HEK293 (cell line): ENCODE results near the gene ATP6V1F.

ENCODE experiments used
- BCL6B ChIP-seq: fragments of 450-650 bp; formaldehyde crosslinking; IDR thresholded peaks from 2 replicates; pipeline ENCODE4 v1.5.1; 2017; ENCODE audit warnings: missing biosample characterization, missing genetic modification characterization
- OVOL3 ChIP-seq: fragments of 450-650 bp; formaldehyde crosslinking; IDR thresholded peaks from 2 replicates; pipeline ENCODE4 v1.5.1; 2016; ENCODE audit warnings: missing biosample characterization, missing genetic modification characterization
- REPIN1 ChIP-seq: fragments of 450-650 bp; formaldehyde crosslinking; IDR thresholded peaks from 2 replicates; pipeline ENCODE4 v1.5.1; 2017; ENCODE audit warnings: missing biosample characterization, missing genetic modification characterization, low read depth
- SETDB1 ChIP-seq: IDR thresholded peaks from one replicate; pipeline ENCODE4 v1.6.1; 2017; ENCODE audit warnings: mild to moderate bottlenecking, low read length, moderate library complexity, mixed read lengths; ENCODE audit not compliant: insufficient read length
- ZBTB17 ChIP-seq: fragments of 450-650 bp; formaldehyde crosslinking; IDR thresholded peaks from 2 replicates; pipeline ENCODE4 v1.5.1; 2016; ENCODE audit warnings: missing biosample characterization, missing genetic modification characterization
- ZBTB6 ChIP-seq: fragments of 450-650 bp; formaldehyde crosslinking; IDR thresholded peaks from 2 replicates; pipeline ENCODE4 v1.5.1; 2017; ENCODE audit warnings: missing biosample characterization, missing genetic modification characterization
- ZNF138 ChIP-seq: fragments of 450-650 bp; formaldehyde crosslinking; IDR thresholded peaks from 2 replicates; pipeline ENCODE4 v1.5.1; 2016; ENCODE audit warnings: missing biosample characterization, missing genetic modification characterization, borderline replicate concordance
- ZNF214 ChIP-seq: fragments of 450-650 bp; formaldehyde crosslinking; IDR thresholded peaks from 2 replicates; pipeline ENCODE4 v1.5.1; 2017; ENCODE audit warnings: missing biosample characterization, mild to moderate bottlenecking, missing genetic modification characterization, borderline replicate concordance
- ZNF274 ChIP-seq, 2 experiments: fragments of 200-500 bp in 1 of 2; fragments of 450-650 bp in 1 of 2; sonication (Bioruptor generic) in 1 of 2; formaldehyde crosslinking in 1 of 2; IDR thresholded peaks; 2 replicates each; pipeline versions ENCODE4 v1.5.1 to v1.6.1; 2014 to 2016; ENCODE audit warnings: borderline replicate concordance in 1 of 2, inconsistent platforms in 1 of 2, low read length in 1 of 2, missing biosample characterization in 1 of 2, missing genetic modification characterization in 1 of 2
- ZNF335 ChIP-seq: fragments of 450-650 bp; formaldehyde crosslinking; conservative IDR thresholded peaks from 2 replicates; pipeline ENCODE4 v1.5.1; 2016; ENCODE audit warnings: missing biosample characterization, missing genetic modification characterization
- ZNF473 ChIP-seq: fragments of 450-650 bp; formaldehyde crosslinking; IDR thresholded peaks from 2 replicates; pipeline ENCODE4 v1.5.1; 2017; ENCODE audit warnings: missing biosample characterization, missing genetic modification characterization
- ZNF48 ChIP-seq: fragments of 450-650 bp; formaldehyde crosslinking; IDR thresholded peaks from 2 replicates; pipeline ENCODE4 v1.5.1; 2016; ENCODE audit warnings: missing biosample characterization, missing genetic modification characterization
- ZNF514 ChIP-seq: fragments of 450-650 bp; formaldehyde crosslinking; IDR thresholded peaks from 2 replicates; pipeline ENCODE4 v1.5.1; 2016; ENCODE audit warnings: missing biosample characterization, missing genetic modification characterization
- ZNF521 ChIP-seq: fragments of 450-650 bp; formaldehyde crosslinking; IDR thresholded peaks from 2 replicates; pipeline ENCODE4 v1.5.1; 2017; ENCODE audit warnings: missing biosample characterization, mild to moderate bottlenecking, missing genetic modification characterization
- ZNF548 ChIP-seq: fragments of 450-650 bp; formaldehyde crosslinking; IDR thresholded peaks from 2 replicates; pipeline ENCODE4 v1.5.1; 2016; ENCODE audit warnings: missing biosample characterization, missing genetic modification characterization
- TF ChIP-seq, protein P1 (sequence below): fragments of 450-650 bp; formaldehyde crosslinking; conservative IDR thresholded peaks from 2 replicates; pipeline ENCODE4 v1.5.1; 2016; ENCODE audit warnings: low read depth, missing biosample characterization, missing genetic modification characterization
- TF ChIP-seq, protein P2 (sequence below): fragments of 450-650 bp; formaldehyde crosslinking; IDR thresholded peaks from 2 replicates; pipeline ENCODE4 v1.5.1; 2016; ENCODE audit warnings: missing biosample characterization, missing genetic modification characterization
- TF ChIP-seq, protein P3 (sequence below): fragments of 450-650 bp; formaldehyde crosslinking; IDR thresholded peaks from 2 replicates; pipeline ENCODE4; 2016; ENCODE audit warnings: missing biosample characterization, missing genetic modification characterization
- TF ChIP-seq, protein P4 (sequence below): fragments of 450-650 bp; formaldehyde crosslinking; IDR thresholded peaks from 2 replicates; pipeline ENCODE4 v1.5.1; 2016; ENCODE audit warnings: missing biosample characterization, missing genetic modification characterization

ATP6V1F gene

GRCh38 chr7:128888039-128888755, 25.5 kb downstream of the ATP6V1F start (continued):
- TF ChIP-seq, protein P1, sequence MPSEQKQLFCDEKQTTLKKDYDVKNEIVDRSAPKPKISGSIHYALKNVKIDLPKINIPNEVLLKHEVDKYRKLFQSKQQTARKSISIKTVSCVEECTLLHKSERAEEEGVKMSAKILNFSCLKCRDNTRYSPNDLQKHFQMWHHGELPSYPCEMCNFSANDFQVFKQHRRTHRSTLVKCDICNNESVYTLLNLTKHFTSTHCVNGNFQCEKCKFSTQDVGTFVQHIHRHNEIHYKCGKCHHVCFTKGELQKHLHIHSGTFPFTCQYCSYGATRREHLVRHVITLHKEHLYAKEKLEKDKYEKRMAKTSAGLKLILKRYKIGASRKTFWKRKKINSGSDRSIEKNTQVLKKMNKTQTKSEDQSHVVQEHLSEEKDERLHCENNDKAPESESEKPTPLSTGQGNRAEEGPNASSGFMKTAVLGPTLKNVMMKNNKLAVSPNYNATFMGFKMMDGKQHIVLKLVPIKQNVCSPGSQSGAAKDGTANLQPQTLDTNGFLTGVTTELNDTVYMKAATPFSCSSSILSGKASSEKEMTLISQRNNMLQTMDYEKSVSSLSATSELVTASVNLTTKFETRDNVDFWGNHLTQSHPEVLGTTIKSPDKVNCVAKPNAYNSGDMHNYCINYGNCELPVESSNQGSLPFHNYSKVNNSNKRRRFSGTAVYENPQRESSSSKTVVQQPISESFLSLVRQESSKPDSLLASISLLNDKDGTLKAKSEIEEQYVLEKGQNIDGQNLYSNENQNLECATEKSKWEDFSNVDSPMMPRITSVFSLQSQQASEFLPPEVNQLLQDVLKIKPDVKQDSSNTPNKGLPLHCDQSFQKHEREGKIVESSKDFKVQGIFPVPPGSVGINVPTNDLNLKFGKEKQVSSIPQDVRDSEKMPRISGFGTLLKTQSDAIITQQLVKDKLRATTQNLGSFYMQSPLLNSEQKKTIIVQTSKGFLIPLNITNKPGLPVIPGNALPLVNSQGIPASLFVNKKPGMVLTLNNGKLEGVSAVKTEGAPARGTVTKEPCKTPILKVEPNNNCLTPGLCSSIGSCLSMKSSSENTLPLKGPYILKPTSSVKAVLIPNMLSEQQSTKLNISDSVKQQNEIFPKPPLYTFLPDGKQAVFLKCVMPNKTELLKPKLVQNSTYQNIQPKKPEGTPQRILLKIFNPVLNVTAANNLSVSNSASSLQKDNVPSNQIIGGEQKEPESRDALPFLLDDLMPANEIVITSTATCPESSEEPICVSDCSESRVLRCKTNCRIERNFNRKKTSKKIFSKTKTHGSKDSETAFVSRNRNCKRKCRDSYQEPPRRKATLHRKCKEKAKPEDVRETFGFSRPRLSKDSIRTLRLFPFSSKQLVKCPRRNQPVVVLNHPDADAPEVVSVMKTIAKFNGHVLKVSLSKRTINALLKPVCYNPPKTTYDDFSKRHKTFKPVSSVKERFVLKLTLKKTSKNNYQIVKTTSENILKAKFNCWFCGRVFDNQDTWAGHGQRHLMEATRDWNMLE (tag by site-specific recombination) = no peak
- no peak for TF ChIP-seq ZNF138
- no peak for TF ChIP-seq ZNF48
- TF ChIP-seq ZNF548 = no peak
- 0 out of 2 replicates have a peak, but pooled peaks have one; percentile 5 for TF ChIP-seq BCL6B
- TF ChIP-seq ZNF335 (tag by site-specific recombination) = no peak
- TF ChIP-seq ZNF214 (tag by site-specific recombination) = no peak
- TF ChIP-seq SETDB1 = no peak
- no peak for TF ChIP-seq ZBTB6 (tag by site-specific recombination)
- TF ChIP-seq ZNF521 (tag by site-specific recombination) = 0 out of 2 replicates have a peak, but pooled peaks have one; percentile 81
- TF ChIP-seq, protein P2, sequence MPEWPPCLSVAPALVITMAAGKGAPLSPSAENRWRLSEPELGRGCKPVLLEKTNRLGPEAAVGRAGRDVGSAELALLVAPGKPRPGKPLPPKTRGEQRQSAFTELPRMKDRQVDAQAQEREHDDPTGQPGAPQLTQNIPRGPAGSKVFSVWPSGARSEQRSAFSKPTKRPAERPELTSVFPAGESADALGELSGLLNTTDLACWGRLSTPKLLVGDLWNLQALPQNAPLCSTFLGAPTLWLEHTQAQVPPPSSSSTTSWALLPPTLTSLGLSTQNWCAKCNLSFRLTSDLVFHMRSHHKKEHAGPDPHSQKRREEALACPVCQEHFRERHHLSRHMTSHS = 0 out of 2 replicates have a peak, but pooled peaks have one; percentile 40
- TF ChIP-seq ZNF514 (tag by site-specific recombination) = no peak
- TF ChIP-seq ZNF473 (tag by site-specific recombination) = peak; percentile 5; the same call in 1 of the 2 replicates
- no peak for TF ChIP-seq ZNF274 (IDR thresholded peaks at IDR 0.05; ENCODE audit: low read length)
- 0 out of 2 replicates have a peak, but pooled peaks have one; percentile 38 for TF ChIP-seq ZNF274 (tag by site-specific recombination; IDR thresholded peaks at IDR 0.05; ENCODE audit: borderline replicate concordance)
- no peak for TF ChIP-seq OVOL3
- TF ChIP-seq ZBTB17 (tag by site-specific recombination) = no peak
- no peak for TF ChIP-seq REPIN1 (tag by site-specific recombination)
- TF ChIP-seq, protein P3, sequence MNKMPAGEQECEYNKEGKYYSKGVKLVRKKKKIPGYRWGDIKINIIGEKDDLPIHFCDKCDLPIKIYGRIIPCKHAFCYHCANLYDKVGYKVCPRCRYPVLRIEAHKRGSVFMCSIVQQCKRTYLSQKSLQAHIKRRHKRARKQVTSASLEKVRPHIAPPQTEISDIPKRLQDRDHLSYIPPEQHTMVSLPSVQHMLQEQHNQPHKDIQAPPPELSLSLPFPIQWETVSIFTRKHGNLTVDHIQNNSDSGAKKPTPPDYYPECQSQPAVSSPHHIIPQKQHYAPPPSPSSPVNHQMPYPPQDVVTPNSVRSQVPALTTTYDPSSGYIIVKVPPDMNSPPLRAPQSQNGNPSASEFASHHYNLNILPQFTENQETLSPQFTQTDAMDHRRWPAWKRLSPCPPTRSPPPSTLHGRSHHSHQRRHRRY (tag by site-specific recombination) = 0 out of 2 replicates have a peak, but pooled peaks have one; percentile 25
- TF ChIP-seq, protein P4, sequence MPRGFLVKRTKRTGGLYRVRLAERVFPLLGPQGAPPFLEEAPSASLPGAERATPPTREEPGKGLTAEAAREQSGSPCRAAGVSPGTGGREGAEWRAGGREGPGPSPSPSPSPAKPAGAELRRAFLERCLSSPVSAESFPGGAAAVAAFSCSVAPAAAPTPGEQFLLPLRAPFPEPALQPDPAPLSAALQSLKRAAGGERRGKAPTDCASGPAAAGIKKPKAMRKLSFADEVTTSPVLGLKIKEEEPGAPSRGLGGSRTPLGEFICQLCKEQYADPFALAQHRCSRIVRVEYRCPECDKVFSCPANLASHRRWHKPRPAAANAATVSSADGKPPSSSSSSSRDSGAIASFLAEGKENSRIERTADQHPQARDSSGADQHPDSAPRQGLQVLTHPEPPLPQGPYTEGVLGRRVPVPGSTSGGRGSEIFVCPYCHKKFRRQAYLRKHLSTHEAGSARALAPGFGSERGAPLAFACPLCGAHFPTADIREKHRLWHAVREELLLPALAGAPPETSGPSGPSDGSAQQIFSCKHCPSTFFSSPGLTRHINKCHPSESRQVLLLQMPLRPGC (tag by site-specific recombination) = no peak
- TF ChIP-seq, all 188 proteins: peak for 9
